NCI-H524 treated with DMSO at 0.1 percent for 48 hours (cell line): Measurements from ENCODE around the gene ANXA9.

Experiments used
- DNase-seq: peaks from one replicate; lab custom pipeline; 2025; lab: John Stamatoyannopoulos, UW

Gene ANXA9

GRCh38 chr1:151003180-151003579 is 21.1 kb downstream of the ANXA9 start:
- DNase-seq, result no peak

DNA sequence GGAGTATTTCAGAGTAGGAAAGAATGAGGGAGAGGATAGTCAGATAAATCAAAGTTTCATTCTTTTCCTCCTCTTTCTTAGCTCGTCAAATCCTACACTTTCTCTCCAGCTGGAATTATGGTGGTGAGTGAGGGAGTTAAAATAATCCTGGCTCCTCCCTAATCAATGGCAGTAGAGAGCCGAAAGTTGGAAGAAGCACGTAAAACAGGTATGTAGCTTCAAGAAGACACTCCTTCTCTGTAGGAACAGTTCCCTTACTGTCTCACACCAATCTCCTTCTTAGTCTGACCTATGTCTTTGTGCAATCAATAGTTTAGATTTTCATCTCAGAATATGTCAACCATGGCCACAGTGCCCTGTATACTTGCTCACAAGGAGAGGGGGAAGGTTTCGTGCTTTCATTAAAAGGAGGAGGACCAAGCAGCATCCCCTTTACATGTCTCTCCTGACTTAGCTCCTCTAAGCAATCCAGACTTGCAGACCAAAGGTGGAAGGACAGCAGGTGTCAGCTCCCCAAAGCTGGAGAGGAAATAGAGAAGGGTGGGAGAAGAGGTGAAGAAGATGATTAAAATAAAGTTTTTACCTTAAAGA is 23.7 kb downstream of the ANXA9 start:
- DNase-seq, result no peak

DNA sequence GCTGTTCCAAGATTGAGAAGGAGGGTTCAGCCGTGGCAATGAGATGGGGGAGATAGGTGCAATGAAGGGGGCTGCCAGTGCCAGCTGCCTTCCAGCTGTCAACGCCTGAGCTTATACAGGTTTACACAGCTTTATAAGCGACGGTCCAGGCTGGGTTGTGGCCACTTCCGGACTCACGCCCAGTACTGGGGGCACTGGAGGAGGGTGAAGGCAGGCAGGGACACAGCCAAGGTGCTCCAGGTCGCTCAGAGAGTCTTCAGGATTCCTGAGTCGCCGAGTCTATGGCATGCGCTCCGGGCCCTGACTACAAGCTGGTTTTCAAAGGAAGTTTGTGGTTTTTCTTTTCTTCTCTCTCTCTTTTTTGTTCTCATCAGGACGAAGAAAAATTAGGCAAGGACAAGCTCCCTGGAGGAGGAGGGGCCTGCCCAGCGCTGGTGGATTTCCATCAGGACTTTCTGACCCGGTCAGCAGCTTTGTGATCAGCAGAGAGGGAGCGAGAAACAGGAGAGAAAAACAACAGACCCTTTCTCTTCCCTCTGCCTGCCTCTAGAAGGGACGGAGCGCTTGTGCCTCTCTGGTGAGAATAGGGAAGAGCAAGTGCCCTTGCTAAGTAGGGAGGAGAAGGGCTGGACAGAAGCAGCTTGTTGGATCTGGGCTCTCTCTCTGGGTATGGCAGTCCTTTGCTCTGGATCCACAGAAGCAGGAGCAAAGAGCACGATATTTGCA is 24.4 kb downstream of the ANXA9 start, which contains the start of gene MINDY1:
Gene MINDY1, minus strand, starts transcription at position 576 of the 726 bp plus-strand sequence. CDS start 4,285 bp downstream, outside the sequence.
- peak; percentile 28 for DNase-seq

GRCh38 chr1:151007853-151008243 is 25.8 kb downstream of the ANXA9 start:
- no peak for DNase-seq

GRCh38 chr1:151008244-151009205 is 26.4 kb downstream of the ANXA9 start, which contains the start of gene PRUNE1:
Gene PRUNE1 (plus strand): TSS chr1:151008449. CDS start chr1:151008633, 184 bp downstream.
- DNase-seq, result peak; percentile 37

- DNase-seq, result no peak
Observed at GRCh38 chr1:151009206-151009587, 27.1 kb downstream of the ANXA9 start.

GRCh38 chr1:151009674-151010345 is 27.7 kb downstream of the ANXA9 start:
- no peak for DNase-seq

- no peak for DNase-seq
Observed at GRCh38 chr1:151010346-151010726, 28.2 kb downstream of the ANXA9 start.

DNA sequence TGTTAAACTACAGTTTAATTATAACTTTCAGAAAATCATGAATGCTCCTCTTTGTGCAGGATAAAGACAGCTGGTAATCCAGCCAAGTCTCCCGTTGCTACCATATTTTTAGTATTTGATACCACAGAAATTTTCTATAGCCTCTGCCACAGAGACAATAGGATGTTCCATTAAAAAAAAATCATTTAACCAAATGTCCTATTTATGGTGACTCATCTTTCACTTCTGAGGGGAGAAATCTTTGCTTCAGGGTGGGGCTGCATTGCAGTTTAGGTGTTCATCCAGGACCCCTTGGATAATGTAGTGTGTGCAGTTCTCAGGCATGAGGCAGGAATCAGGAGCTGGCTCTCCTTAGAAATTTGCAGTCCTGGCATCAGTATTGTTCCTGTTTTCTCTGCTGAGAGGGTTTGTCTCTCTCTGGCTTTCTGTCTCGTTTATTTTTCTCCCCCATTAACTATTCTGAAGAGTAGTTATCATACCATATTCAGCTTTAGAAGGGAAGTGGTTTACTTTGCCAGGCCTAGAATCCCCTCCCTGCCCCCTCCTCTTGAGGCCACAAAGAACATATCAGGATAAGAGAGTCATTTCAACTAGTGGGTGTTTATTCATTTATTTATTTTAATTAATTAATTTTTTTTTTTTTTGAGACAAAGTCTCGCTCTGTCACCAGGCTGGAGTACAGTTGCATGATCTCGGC is 29.2 kb downstream of the ANXA9 start:
- DNase-seq, result no peak

- no peak for DNase-seq
Observed at GRCh38 chr1:151012684-151013471, 30.8 kb downstream of the ANXA9 start.

- DNase-seq, result peak; percentile 42
Observed at GRCh38 chr1:151013518-151013917, 31.4 kb downstream of the ANXA9 start.

GRCh38 chr1:151024540-151025146 is 42.6 kb downstream of the ANXA9 start:
- no peak for DNase-seq

GRCh38 chr1:151026460-151026859 is 44.4 kb downstream of the ANXA9 start:
- DNase-seq, result no peak

DNA sequence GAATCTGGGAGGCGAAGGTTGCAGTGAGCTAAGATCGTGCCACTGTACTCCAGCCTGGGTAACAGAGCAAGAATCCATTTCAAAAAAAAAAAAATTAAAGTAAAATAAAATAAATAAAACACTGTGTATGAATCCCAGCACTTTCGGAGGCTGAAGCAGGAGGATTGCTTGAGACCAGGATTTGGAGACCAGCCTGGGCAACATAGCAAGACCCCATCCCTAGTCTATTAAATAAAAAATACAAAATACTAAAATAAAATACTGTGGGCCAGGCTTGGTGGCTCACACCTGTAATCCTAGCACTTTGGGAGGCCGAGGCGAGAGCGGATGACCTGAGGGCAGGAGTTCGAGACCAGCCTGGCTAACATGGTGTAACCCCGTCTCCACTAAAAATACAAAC is 50.1 kb downstream of the ANXA9 start:
- no peak for DNase-seq

DNA sequence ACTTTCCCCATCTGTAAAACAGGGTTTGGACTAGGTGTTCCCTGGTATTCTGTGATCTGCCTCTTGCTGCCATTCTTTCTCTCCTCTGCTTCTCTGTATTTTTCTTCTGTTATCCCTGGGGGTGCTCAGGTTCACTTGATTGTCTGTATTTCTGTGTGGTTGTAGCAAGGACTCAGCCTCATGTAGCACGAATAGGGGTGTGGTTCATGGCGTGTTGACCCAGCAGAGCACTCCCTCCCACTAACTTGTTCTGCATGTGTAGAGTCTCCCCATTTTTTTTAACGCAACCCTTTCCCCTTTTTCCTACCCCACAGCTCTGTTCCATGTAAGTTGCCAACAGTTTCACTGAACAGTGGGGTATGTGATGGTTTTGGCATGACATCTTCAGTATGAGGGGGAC is 53.1 kb downstream of the ANXA9 start:
- DNase-seq, result no peak

- DNase-seq, result no peak
Observed at GRCh38 chr1:151036356-151036755, 54.3 kb downstream of the ANXA9 start, which contains the start of gene BNIPL. Gene BNIPL (plus strand): TSS chr1:151036586. CDS start chr1:151036726, 140 bp downstream.

- DNase-seq, result no peak
Observed at GRCh38 chr1:151037032-151037431, 54.9 kb downstream of the ANXA9 start.

DNA sequence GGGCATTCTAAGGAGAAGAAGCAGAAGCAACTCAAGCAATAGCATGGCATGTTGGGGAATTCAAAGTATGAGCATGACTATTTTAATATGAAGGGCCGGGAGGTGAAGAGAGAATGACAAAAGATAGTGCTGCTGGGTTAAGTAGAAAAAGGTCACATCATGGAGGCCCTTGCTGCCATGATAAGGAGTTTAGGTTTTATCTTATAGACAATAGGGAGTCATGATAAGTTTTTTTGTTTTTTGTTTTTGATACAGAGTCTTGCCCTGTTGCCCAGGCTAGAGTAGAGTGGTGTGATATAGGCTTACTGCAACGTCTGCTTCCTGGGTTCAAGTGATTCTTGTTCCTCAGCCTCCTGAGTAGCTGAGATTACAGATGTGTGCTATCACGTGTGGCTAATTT is 57.4 kb downstream of the ANXA9 start:
- DNase-seq, result no peak

DNA sequence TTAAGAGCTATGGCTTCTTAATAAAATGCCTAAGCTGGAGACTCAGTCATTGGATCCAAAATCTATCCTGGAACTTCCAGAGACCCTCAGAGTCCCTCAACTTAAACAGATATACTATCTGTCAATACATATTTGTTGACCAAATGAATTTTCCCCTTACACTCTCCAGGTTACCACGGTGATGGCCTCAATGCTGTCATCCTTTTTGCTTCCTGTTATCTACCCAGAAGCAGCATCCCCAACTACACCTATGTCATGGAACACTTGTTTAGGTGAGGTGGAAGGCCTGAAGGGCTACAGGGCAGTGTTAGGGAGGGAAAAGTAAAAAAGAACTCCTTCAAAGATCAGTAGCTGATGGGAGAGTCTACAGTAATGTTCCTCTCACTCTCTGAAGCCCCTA is 61.1 kb downstream of the ANXA9 start:
- DNase-seq, result no peak
